PC-3 (cell line): ENCODE results near the gene C1orf53. TPM values are rescaled to one million over a fixed set of nuclear protein-coding genes. Genes with fewer than 3 reads are reported as not detected.

Experiments used
- ATAC-seq: fragments of 200-7000 bp; cut with Tn5 transposase; 2 replicates; pipeline ENCODE4 v1.9.1; 2020; ENCODE audit warnings: mild to moderate bottlenecking, moderate library complexity
- BruUV-seq: library from RNA; stranded (reverse); fragments of 400-500 nt; replicated peaks from 2 replicates; lab custom pipeline; 2021; lab: Mats Ljungman, UMichigan
- CTCF ChIA-PET: fragments of 300-600 bp; sonication (Branson Sonifier 250); formaldehyde crosslinking; loops from one replicate; lab custom pipeline; 2022; ENCODE audit warnings: antibody characterized with exemption; lab: Charles Lee
- POLR2A ChIA-PET: fragments of 300-600 bp; sonication (Branson Sonifier 250); formaldehyde crosslinking; loops from one replicate; lab custom pipeline; 2022; ENCODE audit warnings: antibody characterized with exemption; ENCODE audit not compliant: unreplicated experiment; lab: Charles Lee
- DNase-seq: peaks from one replicate; pipeline ENCODE4 v3.0.0-alpha.2; 2015
- H2AFZ ChIP-seq: fragments of 300-600 bp; sonication (generic); 2 replicates; pipeline ENCODE4 v1.6.0; 2016; ENCODE audit warnings: antibody characterized with exemption, low read length
- H3F3A ChIP-seq: fragments of 300-600 bp; sonication (generic); one replicate; pipeline ENCODE4 v1.6.0; 2017; ENCODE audit warnings: antibody characterized with exemption, low read length, control low read depth, mild to moderate bottlenecking; ENCODE audit not compliant: unreplicated experiment
- H3K27ac ChIP-seq: fragments of 300-600 bp; sonication (generic); 2 replicates; pipeline ENCODE4 v1.5.1; 2016; ENCODE audit warnings: mild to moderate bottlenecking, low read length
- H3K27me3 ChIP-seq: fragments of 300-600 bp; sonication (generic); 2 replicates; pipeline ENCODE4 v1.6.1; 2016; ENCODE audit warnings: low read length, mixed read lengths
- H3K36me3 ChIP-seq: fragments of 300-600 bp; sonication (generic); 2 replicates; pipeline ENCODE4 v1.6.1; 2016; ENCODE audit warnings: low read depth, mixed run types, low read length, mixed read lengths
- H3K4me1 ChIP-seq: fragments of 300-600 bp; sonication (generic); 2 replicates; pipeline ENCODE4 v1.5.1; 2016; ENCODE audit warnings: low read length; ENCODE audit not compliant: insufficient read depth
- H3K4me2 ChIP-seq: fragments of 300-600 bp; sonication (generic); 2 replicates; pipeline ENCODE4 v1.6.0; 2016; ENCODE audit warnings: low read length
- H3K4me3 ChIP-seq: fragments of 300-600 bp; sonication (generic); 2 replicates; pipeline ENCODE4 v1.5.1; 2016; ENCODE audit warnings: mild to moderate bottlenecking, low read length, mixed read lengths
- H3K79me2 ChIP-seq: fragments of 300-600 bp; sonication (generic); 2 replicates; pipeline ENCODE4 v1.6.1; 2017; ENCODE audit warnings: low read length, mixed read lengths
- H3K9ac ChIP-seq: fragments of 300-600 bp; sonication (generic); 2 replicates; pipeline ENCODE4 v1.6.0; 2016; ENCODE audit warnings: mild to moderate bottlenecking, low read length
- H3K9me2 ChIP-seq: fragments of 300-600 bp; sonication (generic); replicated peaks from 2 replicates; pipeline ENCODE4 v1.6.1; 2016; ENCODE audit warnings: mixed run types, low read length, mixed read lengths
- H3K9me3 ChIP-seq: fragments of 300-600 bp; sonication (generic); 2 replicates; pipeline ENCODE4 v1.6.1; 2016; ENCODE audit warnings: low read length, mixed read lengths
- H4K20me1 ChIP-seq: fragments of 300-600 bp; sonication (generic); 2 replicates; pipeline ENCODE4 v1.6.1; 2016; ENCODE audit warnings: low read length, mixed read lengths
- EZH2 ChIP-seq: fragments of 300-600 bp; sonication (generic); IDR thresholded peaks from one replicate; pipeline ENCODE4 v1.6.1; 2017; ENCODE audit warnings: antibody characterized with exemption, mild to moderate bottlenecking, low read length; ENCODE audit not compliant: unreplicated experiment
- EZH2phosphoT487 ChIP-seq: fragments of 300-600 bp; sonication (generic); IDR thresholded peaks from 2 replicates; pipeline ENCODE4 v1.6.1; 2018; ENCODE audit warnings: mild to moderate bottlenecking, antibody characterized with exemption, low read length, borderline replicate concordance
- intact Hi-C: fragments of 100-400 bp; cut with micrococcal nuclease; formaldehyde crosslinking; loops from 2 replicates; pipeline ENCODE4 v1.9.0; 2023
- total RNA-seq: library from RNA; depleted of rRNA; stranded (reverse); fragments of >200 nt; gene quantifications from 2 replicates; pipeline ENCODE4 v1.2.3, GENCODE V29; 2014
- TF ChIP-seq, protein P1 (sequence below): fragments of 300-600 bp; sonication (generic); conservative IDR thresholded peaks from 2 replicates; pipeline ENCODE4 v1.5.1; 2017; ENCODE audit warnings: antibody characterized with exemption, low read depth, mild to moderate bottlenecking, low read length

C1orf53 gene
- total RNA-seq, 1 experiment from 2014 or later = 10.4 TPM

DNA sequence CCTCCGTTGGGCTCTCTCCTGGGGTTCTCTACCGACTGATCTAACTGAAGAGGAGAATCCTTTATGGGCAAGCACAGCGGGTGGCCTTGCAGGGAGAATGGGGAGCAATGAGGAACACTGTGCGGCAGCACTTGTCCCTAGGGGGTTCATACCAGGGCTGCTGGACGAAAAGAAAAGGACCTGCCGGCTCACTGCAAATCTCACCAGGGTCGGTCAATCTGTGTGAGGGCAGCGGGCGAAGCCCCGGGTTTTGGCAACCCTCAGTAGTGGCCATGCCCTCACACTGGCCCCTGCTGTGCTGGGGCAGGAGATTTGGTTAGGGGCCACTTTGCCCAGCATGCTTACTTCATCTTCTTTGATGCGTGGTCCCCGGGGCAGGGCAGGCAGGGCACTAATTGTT is 20.6 kb downstream of the C1orf53 start:
- Histone ChIP-seq H3K36me3 (no peaks in the 10 kb centered on the region), H3F3A (no peaks in the 10 kb centered on the region), H4K20me1 (no peaks in the 10 kb centered on the region), H2AFZ (no peak overlapping the region), H3K4me1 (no peaks in the 10 kb centered on the region), H3K27ac (no peak overlapping the region), H3K4me2 (no peak overlapping the region), H3K9ac (no peak overlapping the region), H3K9me2 (no peaks in the 10 kb centered on the region), H3K4me3 (no peak overlapping the region), H3K27me3 (no peaks in the 10 kb centered on the region), H3K79me2 (no peaks in the 10 kb centered on the region), H3K9me3 (no peaks in the 10 kb centered on the region)
- no TSS peak for BruUV-seq
- TF ChIP-seq EZH2phosphoT487 (no peak), EZH2 (no peak)
- TF ChIP-seq, protein P1, sequence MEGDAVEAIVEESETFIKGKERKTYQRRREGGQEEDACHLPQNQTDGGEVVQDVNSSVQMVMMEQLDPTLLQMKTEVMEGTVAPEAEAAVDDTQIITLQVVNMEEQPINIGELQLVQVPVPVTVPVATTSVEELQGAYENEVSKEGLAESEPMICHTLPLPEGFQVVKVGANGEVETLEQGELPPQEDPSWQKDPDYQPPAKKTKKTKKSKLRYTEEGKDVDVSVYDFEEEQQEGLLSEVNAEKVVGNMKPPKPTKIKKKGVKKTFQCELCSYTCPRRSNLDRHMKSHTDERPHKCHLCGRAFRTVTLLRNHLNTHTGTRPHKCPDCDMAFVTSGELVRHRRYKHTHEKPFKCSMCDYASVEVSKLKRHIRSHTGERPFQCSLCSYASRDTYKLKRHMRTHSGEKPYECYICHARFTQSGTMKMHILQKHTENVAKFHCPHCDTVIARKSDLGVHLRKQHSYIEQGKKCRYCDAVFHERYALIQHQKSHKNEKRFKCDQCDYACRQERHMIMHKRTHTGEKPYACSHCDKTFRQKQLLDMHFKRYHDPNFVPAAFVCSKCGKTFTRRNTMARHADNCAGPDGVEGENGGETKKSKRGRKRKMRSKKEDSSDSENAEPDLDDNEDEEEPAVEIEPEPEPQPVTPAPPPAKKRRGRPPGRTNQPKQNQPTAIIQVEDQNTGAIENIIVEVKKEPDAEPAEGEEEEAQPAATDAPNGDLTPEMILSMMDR = no peak
- CTCF ChIA-PET = interaction anchor here (0.6 kb wide), 1 partner anchor 173 kb away, joined by 4 read pairs; no protein-coding TSS in a partner anchor
- no peak for ATAC-seq
- POLR2A ChIA-PET = no interaction called here
- DNase-seq = no peak
- intact Hi-C loops = loop anchor here (10.0 kb wide), 2 partner anchors 518 to 542 kb away; no protein-coding TSS in a partner anchor

GRCh38 chr1:197924516-197925123 is 22.2 kb downstream of the C1orf53 start:
- peak; percentile 76 for ATAC-seq
- POLR2A ChIA-PET = no interaction called here

More at GRCh38 chr1:197924516-197925123, 22.2 kb downstream of the C1orf53 start:
- Histone ChIP-seq H3F3A (no peaks in the 10 kb centered on the region), H3K4me2 (no peak overlapping the region), H3K9me3 (no peaks in the 10 kb centered on the region), H4K20me1 (no peaks in the 10 kb centered on the region), H3K9ac (no peak overlapping the region), H3K4me1 (no peaks in the 10 kb centered on the region), H3K27me3 (no peaks in the 10 kb centered on the region), H3K9me2 (no peaks in the 10 kb centered on the region), H3K79me2 (no peaks in the 10 kb centered on the region), H3K4me3 (no peak overlapping the region), H3K36me3 (no peaks in the 10 kb centered on the region), H2AFZ (no peak overlapping the region), H3K27ac (no peak overlapping the region)
- no TSS peak for BruUV-seq
- CTCF ChIA-PET = no interaction called here
- no peak for TF ChIP-seq EZH2
- TF ChIP-seq, protein P1 = peak; percentile 72
- TF ChIP-seq EZH2phosphoT487 = no peak
- DNase-seq = peak; percentile 68
- intact Hi-C loops = loop anchor here (1.0 to 10.0 kb wide), 6 partner anchors 56 to 540 kb away; no protein-coding TSS in a partner anchor
